Activated B cell treated with CpG ODN at 0.5 μM for 24 hours (primary cell): Measurements from ENCODE around the gene PLPPR3. TPM values are rescaled to one million over a fixed set of nuclear protein-coding genes. Genes with fewer than 3 reads are reported as not detected.
"Not testable (repeated sequence)": the region's sequence is repeated elsewhere in the genome, so short reads cannot be mapped to it uniquely, and the experiment has no call there.

Experiments
- ATAC-seq: fragments of 200-7000 bp; cut with Tn5 transposase; one replicate; pipeline ENCODE4 v1.10.0; 2021; ENCODE audit warnings: low read depth, mild to moderate bottlenecking, moderate library complexity
- CTCF ChIA-PET: fragments of 350-600 bp; sonication (Branson Sonifier 250); formaldehyde crosslinking; loops from one replicate; lab custom pipeline; 2021; ENCODE audit warnings: antibody characterized with exemption; lab: Charles Lee
- POLR2A ChIA-PET: fragments of 350-600 bp; sonication (Branson Sonifier 250); formaldehyde crosslinking; loops from one replicate; lab custom pipeline; 2021; ENCODE audit warnings: antibody characterized with exemption; lab: Charles Lee
- DNase-seq: peaks from one replicate; pipeline ENCODE4 v3.0.0; 2022
- H3K27ac Mint-ChIP-seq: one replicate; pipeline ENCODE4 v1.8.0; 2020; ENCODE audit warnings: mixed read lengths
- H3K27me3 Mint-ChIP-seq: one replicate; pipeline ENCODE4 v1.8.0; 2021; ENCODE audit warnings: mixed read lengths
- H3K36me3 Mint-ChIP-seq: one replicate; pipeline ENCODE4 v1.8.0; 2021; ENCODE audit warnings: low read depth, mixed read lengths
- H3K4me1 Mint-ChIP-seq: one replicate; pipeline ENCODE4 v1.8.0; 2021; ENCODE audit warnings: mixed read lengths
- H3K4me3 Mint-ChIP-seq: one replicate; pipeline ENCODE4 v1.8.0; 2020; ENCODE audit warnings: mild to moderate bottlenecking, mixed read lengths
- H3K9me3 Mint-ChIP-seq: one replicate; pipeline ENCODE4 v1.8.0; 2020; ENCODE audit warnings: mixed read lengths
- CTCF ChIP-seq: fragments of 200-600 bp; IDR thresholded peaks from one replicate; pipeline ENCODE4 v1.8.0; 2022; ENCODE audit warnings: antibody characterized with exemption, mild to moderate bottlenecking
- intact Hi-C: fragments of 100-400 bp; cut with micrococcal nuclease; formaldehyde crosslinking; loops from one replicate; pipeline ENCODE4 v1.15.1; 2024
- total RNA-seq: library from RNA; stranded (reverse); gene quantifications from 2 replicates; pipeline ENCODE4 v1.2.3, GENCODE V29; 2022

The PLPPR3 gene
- total RNA-seq, 1 donor from 2014 or later, result not detected

- POLR2A ChIA-PET, result no interaction called here
- Mint-ChIP-seq H3K9me3 (no peaks in the 10 kb centered on the region), H3K27me3 (peaks cover 40% of the 10 kb centered on the region), H3K36me3 (no peaks in the 10 kb centered on the region), H3K4me1 (peaks cover 11% of the 10 kb centered on the region), H3K27ac (no peak overlapping the region), H3K4me3 (no peak overlapping the region)
- CTCF ChIA-PET, result no interaction called here
- DNase-seq, result no peak
- intact Hi-C loops, result no loop called here
- no peak for TF ChIP-seq CTCF
- no peak for ATAC-seq
Measured at GRCh38 chr19:843180-843835, 21.6 kb upstream of the PLPPR3 start.

- Mint-ChIP-seq H3K27me3 (peaks cover 38% of the 10 kb centered on the region), H3K4me1 (peaks cover 11% of the 10 kb centered on the region)
- POLR2A ChIA-PET, CTCF ChIA-PET, DNase-seq, H3K9me3 Mint-ChIP-seq, ATAC-seq, H3K36me3 Mint-ChIP-seq, H3K27ac Mint-ChIP-seq, intact Hi-C loops, H3K4me3 Mint-ChIP-seq: not testable (repeated sequence)
Measured at GRCh38 chr19:842802-843179, 21.0 kb upstream of the PLPPR3 start.

- intact Hi-C loops, result no loop called here
- no peak for TF ChIP-seq CTCF
- H3K27me3 Mint-ChIP-seq, result peaks cover 30% of the 10 kb centered on the region
- ChIA-PET CTCF (no interaction called here), POLR2A (interaction anchor here (1.0 kb wide), 1 partner anchor 44 kb away, joined by 3 read pairs; the partner anchor contains the start of gene PTBP1)
- peaks cover 9% of the 10 kb centered on the region for H3K4me1 Mint-ChIP-seq
- no peaks in the 10 kb centered on the region for H3K9me3 Mint-ChIP-seq
- no peaks in the 10 kb centered on the region for H3K36me3 Mint-ChIP-seq
- H3K27ac Mint-ChIP-seq, result no peak within 1 kb of the TSS
- ATAC-seq, result no peak
- no peak for DNase-seq
- H3K4me3 Mint-ChIP-seq, result no peak within 1 kb of the TSS
Measured at GRCh38 chr19:840519-841206, 18.9 kb upstream of the PLPPR3 start, which contains the start of gene PRTN3. Gene PRTN3 (plus strand): TSS chr19:840999. CDS start chr19:841009, 10 bp downstream.

GRCh38 chr19:835210-835810 is 13.6 kb upstream of the PLPPR3 start:
- TF ChIP-seq CTCF, result no peak
- intact Hi-C loops, result no loop called here
- POLR2A ChIA-PET, result no interaction called here
- Mint-ChIP-seq H3K27ac (no peak overlapping the region), H3K4me3 (no peak overlapping the region), H3K4me1 (no peaks in the 10 kb centered on the region), H3K36me3 (no peaks in the 10 kb centered on the region), H3K27me3 (peaks cover 17% of the 10 kb centered on the region), H3K9me3 (no peaks in the 10 kb centered on the region)
- CTCF ChIA-PET, result no interaction called here
- no peak for ATAC-seq
- DNase-seq, result no peak

GRCh38 chr19:834216-834615 is 12.5 kb upstream of the PLPPR3 start:
- Mint-ChIP-seq H3K4me1 (no peaks in the 10 kb centered on the region), H3K4me3 (no peak overlapping the region), H3K9me3 (no peaks in the 10 kb centered on the region), H3K27ac (no peak overlapping the region), H3K36me3 (no peaks in the 10 kb centered on the region), H3K27me3 (peaks cover 19% of the 10 kb centered on the region)
- ChIA-PET POLR2A (no interaction called here), CTCF (no interaction called here)
- no peak for TF ChIP-seq CTCF
- intact Hi-C loops, result no loop called here
- DNase-seq (no peak), ATAC-seq (no peak)
